ENCODE data around the gene GRK5.

GRK5 gene

GRCh38 chr10:119352807-119353206, 145.4 kb downstream of the GRK5 start:
- Histone ChIP-seq H3K27ac (ENCODE audit: low read depth, low read length) (no peak overlapping the region), H3K9ac (ENCODE audit: low read length) (no peak overlapping the region), H3K36me3 (ENCODE audit: low read length) (peaks cover 10% of the 10 kb centered on the region; the same call in 1 of the 2 replicates), H3K79me2 (ENCODE audit: insufficient read depth, low read length) (no peaks in the 10 kb centered on the region), H3K27me3 (ENCODE audit: low read length) (no peaks in the 10 kb centered on the region), H3K9me2 (replicated peaks; ENCODE audit: insufficient read depth, low read length) (no peaks in the 10 kb centered on the region), H4K20me1 (ENCODE audit: low read depth, low read length) (no peaks in the 10 kb centered on the region), H2AFZ (ENCODE audit: low read depth, low read length, severe bottlenecking) (no peak overlapping the region), H3F3A (ENCODE audit: insufficient read depth) (no peaks in the 10 kb centered on the region), H3K4me3 (ENCODE audit: insufficient read depth, low read length, poor library complexity, severe bottlenecking) (no peak overlapping the region), H3K9me3 (ENCODE audit: insufficient read depth, low read length) (peaks cover 24% of the 10 kb centered on the region; the same call in 1 of the 2 replicates), H3K4me2 (ENCODE audit: low read depth, low read length, poor library complexity, severe bottlenecking) (no peak overlapping the region)
- TF ChIP-seq EZH2phosphoT487 (conservative IDR thresholded peaks at IDR 0.05; ENCODE audit: low read length) (no peak), CTCF (IDR thresholded peaks at IDR 0.05; ENCODE audit: insufficient read depth, low read length, poor library complexity, severe bottlenecking) (no peak)

GRCh38 chr10:119353421-119353820, 146.1 kb downstream of the GRK5 start:
- Histone ChIP-seq H3K9ac (ENCODE audit: low read length) (no peak overlapping the region), H3K27me3 (ENCODE audit: low read length) (no peaks in the 10 kb centered on the region), H2AFZ (ENCODE audit: low read depth, low read length, severe bottlenecking) (no peak overlapping the region), H3K4me3 (ENCODE audit: insufficient read depth, low read length, poor library complexity, severe bottlenecking) (no peak overlapping the region), H3F3A (ENCODE audit: insufficient read depth) (no peaks in the 10 kb centered on the region), H3K27ac (ENCODE audit: low read depth, low read length) (no peak overlapping the region), H3K9me2 (replicated peaks; ENCODE audit: insufficient read depth, low read length) (no peaks in the 10 kb centered on the region), H4K20me1 (ENCODE audit: low read depth, low read length) (no peaks in the 10 kb centered on the region), H3K4me2 (ENCODE audit: low read depth, low read length, poor library complexity, severe bottlenecking) (no peak overlapping the region), H3K9me3 (ENCODE audit: insufficient read depth, low read length) (peaks cover 24% of the 10 kb centered on the region; the same call in 1 of the 2 replicates), H3K36me3 (ENCODE audit: low read length) (peaks cover 10% of the 10 kb centered on the region; the same call in 1 of the 2 replicates), H3K79me2 (ENCODE audit: insufficient read depth, low read length) (no peaks in the 10 kb centered on the region)
- TF ChIP-seq CTCF (IDR thresholded peaks at IDR 0.05; ENCODE audit: insufficient read depth, low read length, poor library complexity, severe bottlenecking) (no peak), EZH2phosphoT487 (conservative IDR thresholded peaks at IDR 0.05; ENCODE audit: low read length) (no peak)

- TF ChIP-seq CTCF (IDR thresholded peaks at IDR 0.05; ENCODE audit: insufficient read depth, low read length, poor library complexity, severe bottlenecking) (no peak), EZH2phosphoT487 (conservative IDR thresholded peaks at IDR 0.05; ENCODE audit: low read length) (no peak)
- peaks cover 10% of the 10 kb centered on the region; the same call in 1 of the 2 replicates for H3K36me3 ChIP-seq (ENCODE audit: low read length)
- H2AFZ ChIP-seq (ENCODE audit: low read depth, low read length, severe bottlenecking) = no peak overlapping the region
- H3K27ac ChIP-seq (ENCODE audit: low read depth, low read length) = no peak overlapping the region
- H3F3A ChIP-seq (ENCODE audit: insufficient read depth) = no peaks in the 10 kb centered on the region
- H3K9me2 ChIP-seq (replicated peaks; ENCODE audit: insufficient read depth, low read length) = no peaks in the 10 kb centered on the region
- H3K4me3 ChIP-seq (ENCODE audit: insufficient read depth, low read length, poor library complexity, severe bottlenecking) = no peak overlapping the region
- H3K9ac ChIP-seq (ENCODE audit: low read length) = no peak overlapping the region
- no peak overlapping the region for H3K4me2 ChIP-seq (ENCODE audit: low read depth, low read length, poor library complexity, severe bottlenecking)
- no peaks in the 10 kb centered on the region for H3K27me3 ChIP-seq (ENCODE audit: low read length)
- H3K79me2 ChIP-seq (ENCODE audit: insufficient read depth, low read length) = no peaks in the 10 kb centered on the region
- H3K9me3 ChIP-seq (ENCODE audit: insufficient read depth, low read length) = peaks cover 24% of the 10 kb centered on the region; the same call in 1 of the 2 replicates
- no peaks in the 10 kb centered on the region for H4K20me1 ChIP-seq (ENCODE audit: low read depth, low read length)
Measured at GRCh38 chr10:119355930-119356329, 148.6 kb downstream of the GRK5 start.
